ENCODE data around the gene FAM171A1.

Gene FAM171A1

DNA sequence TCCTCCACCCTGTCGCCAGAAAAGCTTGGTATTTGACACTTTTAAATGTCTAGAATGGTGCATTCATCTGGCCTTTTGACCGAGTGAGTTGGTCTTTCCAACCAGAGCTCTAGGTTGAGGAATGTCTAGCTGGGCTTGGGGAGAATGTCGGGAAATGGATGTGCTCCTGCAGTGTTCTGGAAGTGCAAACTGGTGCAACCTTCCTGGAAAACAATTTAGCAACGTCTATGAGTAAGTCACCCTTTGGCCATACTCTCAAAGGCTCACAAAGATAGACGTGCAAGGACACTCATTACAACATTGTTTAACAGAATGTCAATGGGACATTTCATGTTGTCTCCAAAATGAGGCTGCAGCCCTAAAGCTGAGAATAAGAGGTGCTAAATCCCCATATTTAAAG is 190.4 kb downstream of the FAM171A1 start:
- no peak for DNase-seq (ENCODE audit: low read depth in 2 of 3, low spot score in 2 of 3)

DNA sequence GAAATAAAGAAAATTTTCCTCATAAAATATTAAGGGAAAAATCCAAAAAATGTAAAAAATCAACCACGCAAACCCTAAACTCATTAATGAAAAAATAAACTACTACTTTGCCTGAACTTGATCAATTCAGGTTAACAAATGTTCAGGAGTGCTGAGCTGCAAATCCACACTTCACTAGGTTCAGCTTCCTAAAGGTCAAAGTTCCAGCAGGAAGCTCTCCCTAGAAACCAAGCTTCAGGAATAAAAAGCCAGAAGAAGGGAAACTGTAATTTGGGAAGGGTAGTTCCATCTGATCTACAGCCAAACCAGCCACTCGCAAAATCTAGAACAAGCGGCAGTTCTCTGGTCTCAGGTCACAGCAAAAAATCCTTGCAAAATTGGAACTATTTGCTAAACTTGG is 194.8 kb downstream of the FAM171A1 start:
- DNase-seq (ENCODE audit: low read depth in 2 of 3, low spot score in 2 of 3): no peak

DNA sequence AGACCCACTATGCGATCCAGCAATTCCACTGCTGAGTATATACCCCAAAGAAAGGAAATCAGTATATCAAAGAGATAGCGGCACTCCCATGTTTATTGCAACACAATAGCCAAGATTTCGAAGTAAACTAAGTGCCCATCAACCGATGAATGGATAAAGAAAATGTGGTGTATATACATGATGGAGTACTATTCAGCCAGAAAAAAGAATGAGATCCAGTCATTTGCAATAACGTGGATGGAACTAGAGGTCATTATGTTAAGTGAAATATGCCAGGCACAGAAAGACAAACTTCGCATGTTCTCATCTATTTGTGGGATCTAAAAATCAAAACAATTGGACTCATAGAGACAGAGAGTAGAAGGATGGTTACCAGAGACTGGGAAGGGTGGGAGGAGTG is 195.5 kb downstream of the FAM171A1 start:
- no peak for DNase-seq (ENCODE audit: low read depth in 2 of 3, low spot score in 2 of 3)

DNA sequence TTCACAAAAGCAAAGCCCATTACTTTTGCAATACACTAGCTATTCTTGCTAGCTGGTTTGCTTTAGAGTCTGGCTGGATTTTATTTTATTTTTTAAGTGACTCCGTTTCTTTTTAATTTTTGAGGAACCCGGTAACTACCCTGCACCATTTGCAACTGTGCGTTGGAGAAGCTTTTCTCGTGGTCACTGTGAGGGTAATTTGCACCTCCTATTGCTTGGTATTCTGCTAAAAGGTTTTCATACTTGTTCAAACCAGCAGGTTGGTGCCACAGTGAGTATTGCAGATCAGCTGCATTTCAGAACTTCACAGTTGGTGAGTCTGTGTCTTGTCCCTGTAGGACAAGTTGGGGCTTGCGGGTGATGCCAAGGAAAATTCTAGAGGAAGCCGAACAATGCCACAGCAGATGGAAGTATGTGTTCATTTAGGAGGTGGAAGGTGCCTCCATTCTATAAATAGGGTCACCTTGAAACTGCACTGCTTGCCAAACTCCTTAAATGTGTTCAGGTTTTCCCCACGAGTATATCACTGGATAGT is 198.7 kb downstream of the FAM171A1 start:
- DNase-seq (ENCODE audit: low read depth in 2 of 3, low spot score in 2 of 3): no peak

DNA sequence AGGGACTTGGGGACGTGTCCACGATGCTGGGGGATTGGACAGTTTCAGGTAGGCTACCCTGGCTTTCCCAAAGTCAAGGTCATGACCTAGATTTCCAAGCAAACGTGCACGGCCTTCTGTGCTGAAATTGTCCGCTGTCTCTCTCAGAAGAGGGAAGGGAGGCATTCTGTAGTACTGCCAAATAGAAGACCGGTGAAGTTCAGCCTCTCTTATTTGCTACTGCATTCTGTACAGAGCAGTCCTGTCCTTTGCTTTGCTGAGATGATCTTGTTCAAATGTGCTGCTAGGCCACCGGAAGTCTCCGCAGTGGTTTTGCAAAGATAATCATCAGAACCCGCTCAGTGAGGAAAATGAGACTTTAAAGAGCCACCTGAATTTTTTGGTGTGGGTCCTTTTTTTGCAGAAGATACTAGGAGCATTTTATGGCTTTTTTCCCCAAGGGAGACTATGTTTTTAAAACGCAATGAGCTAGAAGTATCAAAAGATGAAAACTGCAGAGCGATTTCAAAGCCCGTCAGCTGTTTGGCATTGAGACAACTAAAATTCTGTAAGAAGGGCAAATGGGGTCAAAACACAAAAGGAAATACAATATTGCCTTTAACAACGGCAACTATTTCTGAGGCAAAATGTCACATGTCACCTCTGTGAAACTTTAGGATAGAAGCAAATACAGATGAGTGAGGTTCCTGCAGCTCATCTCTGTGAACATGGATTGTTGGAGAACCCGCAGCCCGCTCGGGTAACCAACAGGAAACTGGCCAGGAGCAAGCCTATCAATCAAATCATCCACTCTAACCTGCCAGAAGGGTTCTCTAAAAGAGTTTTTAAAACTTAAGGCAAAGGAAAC is 201.3 kb downstream of the FAM171A1 start:
- peak in 1 of 3 experiments; percentile 7 for DNase-seq (ENCODE audit: low read depth in 2 of 3, low spot score in 2 of 3)

DNA sequence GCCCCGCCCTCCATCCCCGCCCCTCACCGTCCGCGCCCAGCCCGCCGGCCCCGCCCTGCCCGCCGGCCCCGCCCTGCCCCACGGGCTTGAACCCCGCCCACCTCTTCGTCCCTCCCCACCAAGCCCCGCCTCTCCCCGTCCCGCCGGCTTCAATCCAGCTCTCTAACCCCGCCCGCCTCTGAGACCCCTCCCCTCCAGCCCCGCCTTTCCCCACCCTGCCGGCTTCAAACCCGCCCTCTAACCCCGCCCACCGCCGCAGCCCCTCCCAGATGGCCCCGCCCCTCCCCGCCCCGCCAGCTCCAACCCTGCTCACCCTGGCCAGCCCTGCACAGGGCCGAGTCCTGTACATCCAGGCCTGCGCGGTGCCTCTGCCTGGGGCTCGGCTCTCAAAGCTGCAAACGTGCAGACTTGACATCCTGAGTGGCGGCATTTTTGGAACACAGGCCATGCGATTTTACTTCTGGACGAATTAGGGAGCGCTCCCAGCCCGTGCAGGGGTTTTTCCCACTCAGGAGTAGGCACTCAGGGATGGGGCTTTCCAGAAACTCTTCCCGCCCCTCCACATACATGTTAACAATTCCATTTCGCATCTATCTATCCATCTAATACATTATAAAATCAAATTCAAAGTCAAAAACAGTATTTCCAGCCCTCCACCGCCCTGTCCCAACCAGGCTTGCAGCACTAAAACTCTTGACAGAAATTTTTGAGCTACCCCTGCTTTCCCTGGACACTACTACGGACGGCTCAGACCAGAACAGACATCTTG is 202.1 kb downstream of the FAM171A1 start:
- DNase-seq (ENCODE audit: low read depth in 2 of 3, low spot score in 2 of 3): peak; percentile 86 to 96 (median 92)

DNA sequence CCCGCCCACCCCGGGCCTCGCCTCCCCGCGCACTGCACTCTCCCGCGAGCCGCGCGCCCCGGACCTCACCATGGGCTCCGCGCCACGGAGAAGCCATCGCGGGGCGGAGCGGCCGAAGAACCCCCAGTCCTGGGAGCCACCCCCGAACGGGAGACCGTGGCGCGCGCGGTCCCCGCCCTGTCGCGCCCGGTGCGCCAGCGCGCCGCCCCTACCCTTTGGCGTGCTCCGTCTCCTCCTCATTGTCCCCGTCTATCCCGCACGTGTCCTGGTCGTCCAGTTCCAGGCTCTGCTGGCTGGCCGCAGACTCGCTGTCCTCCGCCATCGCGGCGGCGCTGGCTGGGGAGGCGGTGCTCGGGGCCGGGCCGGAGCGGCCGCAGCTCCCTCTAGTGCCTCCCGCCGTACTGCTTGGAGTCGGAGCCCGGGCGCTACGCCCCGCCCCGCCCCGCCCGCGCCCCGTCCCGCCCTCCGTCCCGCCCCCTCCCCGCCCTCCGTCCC is 202.8 kb downstream of the FAM171A1 start, which contains the start of gene NMT2:
TSS of gene NMT2 (minus strand) at position 403 of the 495 bp plus-strand sequence. CDS start at position 322, 81 bp downstream.
- peak in 1 of 3 experiments; percentile 49 for DNase-seq (ENCODE audit: low read depth in 2 of 3, low spot score in 2 of 3)

DNA sequence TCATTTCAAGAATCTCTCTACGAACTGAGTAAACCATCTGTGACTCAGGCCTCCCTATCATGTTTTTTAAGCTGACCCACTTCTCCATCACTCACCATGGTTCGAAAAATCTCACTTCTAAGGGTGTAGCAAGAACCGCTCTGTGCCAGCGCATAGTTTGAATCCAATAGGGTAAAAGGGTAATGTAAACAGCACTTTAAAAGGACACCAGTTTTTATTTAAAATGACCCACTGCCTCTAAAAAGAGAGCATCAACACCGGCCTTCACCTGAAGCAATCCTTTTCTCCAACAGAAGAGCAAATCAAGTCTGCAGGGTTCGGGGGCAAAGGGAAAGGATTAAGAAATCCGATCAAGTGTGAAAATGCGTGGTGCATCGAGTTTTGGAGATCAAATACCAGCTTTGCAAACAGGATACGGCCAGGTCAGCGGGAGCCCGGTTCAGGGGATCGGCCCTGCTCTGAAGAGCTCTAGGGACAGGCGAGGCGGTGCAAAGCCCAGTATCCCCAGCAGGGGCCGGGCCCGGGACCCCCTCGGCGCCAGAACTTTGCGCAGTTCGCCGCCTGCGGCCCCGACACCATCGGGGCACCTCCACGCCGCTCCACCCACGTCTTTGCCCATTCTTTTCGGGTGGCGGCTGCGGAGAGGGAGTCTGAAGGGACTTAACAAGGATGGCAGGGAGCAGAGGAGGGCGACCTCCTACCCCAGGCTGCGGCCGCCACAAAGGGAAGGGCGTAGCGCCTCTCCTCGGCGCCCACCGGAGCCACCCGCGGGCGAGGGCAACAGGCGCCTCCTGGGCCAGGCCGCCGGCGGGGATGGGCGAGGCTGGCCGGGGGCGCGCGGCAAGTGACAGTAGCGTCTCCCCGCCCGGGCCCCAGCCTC is 203.4 kb downstream of the FAM171A1 start:
- peak in 2 of 3 experiments; percentile 17 to 25 for DNase-seq (ENCODE audit: low read depth in 2 of 3, low spot score in 2 of 3)

DNA sequence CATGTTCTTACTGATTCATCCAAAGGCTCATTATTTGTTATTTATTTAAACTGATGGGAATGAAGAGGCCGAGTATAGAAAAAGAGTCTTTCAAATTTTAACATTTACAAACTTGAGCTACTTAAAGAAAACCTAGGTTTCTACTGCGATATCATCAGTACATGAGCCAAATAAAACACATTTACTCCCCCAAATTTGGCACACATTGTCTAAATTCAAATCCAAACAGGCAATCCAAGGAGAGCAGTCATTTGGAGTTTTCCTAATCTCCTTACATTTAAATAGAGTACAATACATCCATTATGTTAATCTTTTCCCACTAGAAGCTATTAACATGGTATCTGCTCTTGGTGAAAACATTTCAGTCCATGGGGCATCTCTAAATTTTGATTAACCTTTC is 204.8 kb downstream of the FAM171A1 start:
- DNase-seq (ENCODE audit: low read depth in 2 of 3, low spot score in 2 of 3): no peak

DNA sequence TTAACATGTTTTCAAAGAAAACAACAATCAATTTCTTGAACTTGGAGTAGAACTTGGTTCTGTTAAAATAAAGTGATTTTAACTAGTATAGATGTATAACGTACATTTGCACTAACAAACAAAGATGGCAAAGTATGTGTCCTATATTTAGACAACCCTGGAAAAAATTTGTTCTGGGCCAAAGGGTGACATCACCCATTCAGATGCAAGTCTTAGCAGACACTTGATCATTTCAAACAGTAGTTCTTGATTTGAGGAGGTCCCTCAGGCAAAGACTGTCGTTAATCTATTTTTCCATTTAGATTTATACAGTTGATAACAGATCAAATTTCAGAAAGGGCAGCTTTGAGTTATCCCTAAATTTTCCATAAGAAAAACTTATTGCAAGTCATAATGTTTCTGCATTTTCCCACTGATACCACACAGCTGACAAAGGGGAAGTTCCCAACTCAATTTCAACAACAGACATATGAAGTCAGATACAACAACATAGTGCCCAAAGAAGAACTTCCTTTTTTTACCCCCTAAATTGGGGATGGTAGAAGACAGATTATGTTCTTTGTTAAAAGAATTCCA is 207.7 kb downstream of the FAM171A1 start:
- no peak for DNase-seq (ENCODE audit: low read depth in 2 of 3, low spot score in 2 of 3)
